GM04503 (cell line): Measurements from ENCODE around the gene DENND4A.
"Not testable (repeated sequence)": the region's sequence is repeated elsewhere in the genome, so short reads cannot be mapped to it uniquely, and the experiment has no call there.

ENCODE experiments used
- DNase-seq: peaks from one replicate; pipeline ENCODE4 v3.0.0-alpha.2; 2012; ENCODE audit warnings: low read depth

DENND4A gene

DNA sequence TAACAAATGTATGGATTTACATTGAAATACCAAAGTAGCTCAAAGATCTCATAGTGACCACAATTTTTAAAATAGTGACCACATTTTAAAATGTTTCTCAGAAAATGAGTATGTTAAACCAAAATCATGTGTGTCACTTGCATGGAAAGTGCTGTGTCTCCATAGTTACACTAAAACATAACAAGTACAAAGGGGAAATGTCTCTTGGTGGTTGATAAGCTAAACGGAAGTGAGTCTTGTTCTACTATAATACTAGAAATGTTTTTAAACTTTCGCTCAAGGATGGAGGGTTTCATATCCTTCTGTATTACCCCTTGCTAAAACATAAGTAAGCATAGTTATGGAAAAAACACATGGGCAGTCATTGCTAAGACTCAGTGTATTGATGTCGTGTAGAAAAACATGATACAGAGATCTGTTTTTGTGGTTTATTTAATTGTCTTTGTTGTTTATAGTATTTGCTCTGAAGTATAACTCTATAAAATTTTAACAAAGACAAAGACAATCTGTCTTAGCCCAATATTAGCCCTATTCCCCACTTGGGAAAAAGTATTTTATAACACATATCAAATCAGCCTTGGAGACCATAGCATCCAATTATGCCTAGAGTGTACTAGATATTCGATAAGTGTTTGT, 27.0 kb upstream of the DENND4A start:
- DNase-seq, result no peak

GRCh38 chr15:65816441-65816840, 24.3 kb upstream of the DENND4A start:
- no peak for DNase-seq

DNA sequence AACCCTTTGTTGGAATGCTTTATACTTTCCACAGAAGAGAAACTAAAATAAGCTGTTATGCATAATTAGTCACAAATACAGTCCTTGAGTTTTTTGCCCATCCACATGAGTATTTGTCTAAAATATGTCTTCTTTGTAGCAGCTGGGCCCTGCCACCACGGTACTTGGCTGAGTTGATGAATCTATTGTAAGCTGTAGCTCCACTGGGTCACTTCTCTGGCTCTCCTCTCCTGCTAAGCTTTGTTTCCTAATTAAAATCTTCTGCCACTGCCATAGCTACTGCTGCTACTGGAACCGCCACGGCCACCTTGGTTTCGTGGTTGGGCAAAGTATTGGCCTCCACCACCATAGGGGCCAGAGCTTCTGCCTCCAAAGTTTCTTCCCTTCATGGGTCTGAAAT, 23.9 kb upstream of the DENND4A start:
- not testable (repeated sequence) for DNase-seq

DNA sequence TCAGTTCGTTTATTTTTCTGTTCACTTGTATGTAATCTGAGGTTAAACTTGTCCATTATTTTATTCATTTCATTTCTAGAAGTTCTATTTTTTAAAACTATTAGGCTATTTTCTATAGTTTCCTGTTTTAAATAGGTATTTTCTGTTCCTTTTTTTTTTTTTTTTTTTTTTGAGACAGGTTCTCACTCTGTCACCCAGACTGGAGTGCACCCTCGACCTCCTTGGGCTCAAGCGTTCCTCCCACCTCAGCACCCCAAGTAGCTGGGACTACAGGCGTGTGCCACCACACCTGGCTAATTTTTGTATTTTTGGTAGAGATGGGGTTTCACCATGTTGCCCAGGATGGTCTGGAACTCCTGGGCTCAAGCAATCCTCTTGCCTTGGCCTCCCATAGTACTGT, 22.2 kb upstream of the DENND4A start:
- DNase-seq, result not testable (repeated sequence)

- DNase-seq, result no peak
Measured at GRCh38 chr15:65812916-65813315, 20.8 kb upstream of the DENND4A start.

- no peak for DNase-seq
Measured at GRCh38 chr15:65812467-65812866, 20.4 kb upstream of the DENND4A start.

DNA sequence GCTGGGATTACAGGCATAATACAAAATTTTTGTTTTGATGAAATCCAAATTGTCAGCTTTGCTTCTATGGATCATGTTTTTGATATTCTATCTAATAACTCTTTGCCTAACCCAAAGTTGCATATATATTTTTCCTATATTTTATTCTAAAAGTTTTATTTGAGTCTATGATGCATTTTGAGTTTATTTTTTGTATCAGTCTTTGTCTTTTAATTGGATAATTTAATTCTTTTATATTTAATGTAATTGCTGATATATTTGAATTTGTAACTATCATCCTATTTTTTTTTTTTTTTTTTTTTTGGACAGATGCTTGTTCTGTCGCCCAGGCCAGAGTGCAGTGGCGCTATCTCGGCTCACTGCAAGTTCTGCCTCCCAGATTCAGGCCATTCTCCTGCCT, 19.7 kb upstream of the DENND4A start:
- DNase-seq, result no peak

DNA sequence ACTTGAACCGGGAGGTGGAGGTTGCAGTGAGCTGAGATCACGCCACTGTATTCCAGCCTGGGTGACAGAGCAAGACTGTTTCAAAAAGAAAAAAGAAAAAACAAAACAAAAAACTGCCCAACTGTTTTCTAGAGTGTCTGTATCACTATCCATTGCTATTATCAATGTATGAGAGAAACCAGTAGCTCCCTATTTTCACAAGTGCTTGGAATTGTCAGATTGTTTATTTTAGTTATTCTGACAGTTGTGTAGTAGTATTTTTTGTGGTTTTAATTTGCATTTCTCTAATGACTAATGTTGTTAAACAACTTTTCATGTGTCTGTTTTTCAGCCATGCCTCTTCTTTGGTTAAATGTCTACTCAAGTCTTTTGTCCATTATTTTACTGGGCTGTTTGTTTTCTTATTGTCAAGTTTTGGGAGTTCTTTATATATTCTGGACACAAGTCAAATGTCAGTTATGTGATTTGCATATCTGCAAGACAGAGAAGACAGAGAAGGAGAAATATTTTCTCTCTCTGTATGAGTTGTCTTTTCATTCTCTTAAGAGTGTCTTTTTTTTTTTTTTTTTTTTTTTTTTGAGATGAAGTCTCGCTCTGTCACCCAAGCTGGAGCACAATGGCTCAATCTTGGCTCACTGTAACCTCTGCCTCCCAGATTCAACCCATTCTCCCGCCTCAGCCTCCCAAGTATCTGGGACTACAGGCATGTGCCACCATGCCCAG, 19.1 kb upstream of the DENND4A start:
- DNase-seq, result not testable (repeated sequence)

GRCh38 chr15:65806397-65806796, 14.3 kb upstream of the DENND4A start:
- DNase-seq, result no peak

GRCh38 chr15:65805019-65805745, 13.1 kb upstream of the DENND4A start:
- no peak for DNase-seq

- no peak for DNase-seq
Measured at GRCh38 chr15:65804252-65804931, 12.3 kb upstream of the DENND4A start.

GRCh38 chr15:65801229-65801805, 9.2 kb upstream of the DENND4A start:
- no peak for DNase-seq

DNA sequence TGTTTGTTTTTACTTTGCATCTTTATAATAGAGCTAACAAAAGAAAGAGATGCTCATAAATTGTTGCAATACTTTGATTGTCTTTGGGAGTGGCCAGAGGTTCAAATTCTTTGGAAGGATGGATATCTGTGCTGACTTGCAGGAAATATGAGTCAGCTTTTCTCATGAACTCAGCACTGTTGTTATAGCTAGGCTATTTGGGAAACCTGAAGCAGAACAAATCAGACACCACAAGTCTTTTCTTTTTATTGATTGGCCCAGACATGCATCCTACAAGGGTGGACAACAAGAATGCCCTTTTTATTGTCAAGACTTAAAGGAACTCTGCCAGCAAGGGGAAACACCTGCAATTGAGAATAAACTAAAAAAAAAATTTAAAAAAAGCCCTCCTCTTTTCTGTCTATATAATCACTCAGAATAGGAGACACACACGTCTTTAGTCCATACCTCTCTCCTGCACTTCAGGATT, 4.6 kb upstream of the DENND4A start:
- DNase-seq, result no peak

DNA sequence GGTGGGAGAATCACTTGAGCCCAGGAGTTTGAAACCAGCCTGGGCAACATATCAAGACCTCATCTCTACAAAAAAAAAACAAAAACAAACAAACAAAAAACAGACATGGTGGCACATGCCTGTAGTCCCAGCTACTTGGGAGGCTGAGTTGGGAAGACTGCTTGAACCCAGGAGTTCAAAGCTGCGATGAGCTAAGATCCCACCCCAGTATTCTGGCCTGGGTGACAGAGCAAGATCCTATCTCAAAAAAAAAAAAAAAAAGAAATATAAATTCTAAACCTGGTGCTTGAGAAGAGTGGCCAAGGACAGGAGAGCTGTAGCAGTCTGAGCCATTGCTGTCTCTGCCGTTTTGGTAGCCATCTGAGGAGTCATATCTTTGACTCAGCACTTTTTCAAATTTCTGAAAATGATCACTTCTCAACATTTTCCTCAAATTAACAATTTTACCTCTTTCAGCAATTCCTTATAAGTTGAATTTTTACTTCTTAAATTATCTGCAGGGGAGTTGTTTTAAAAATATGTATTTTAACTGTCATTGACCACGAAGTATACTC, 3.6 kb upstream of the DENND4A start:
- no peak for DNase-seq

GRCh38 chr15:65793818-65794104, 1.7 kb upstream of the DENND4A start:
- no peak for DNase-seq

GRCh38 chr15:65792988-65793817, 1.1 kb upstream of the DENND4A start:
- DNase-seq, result no peak

DNA sequence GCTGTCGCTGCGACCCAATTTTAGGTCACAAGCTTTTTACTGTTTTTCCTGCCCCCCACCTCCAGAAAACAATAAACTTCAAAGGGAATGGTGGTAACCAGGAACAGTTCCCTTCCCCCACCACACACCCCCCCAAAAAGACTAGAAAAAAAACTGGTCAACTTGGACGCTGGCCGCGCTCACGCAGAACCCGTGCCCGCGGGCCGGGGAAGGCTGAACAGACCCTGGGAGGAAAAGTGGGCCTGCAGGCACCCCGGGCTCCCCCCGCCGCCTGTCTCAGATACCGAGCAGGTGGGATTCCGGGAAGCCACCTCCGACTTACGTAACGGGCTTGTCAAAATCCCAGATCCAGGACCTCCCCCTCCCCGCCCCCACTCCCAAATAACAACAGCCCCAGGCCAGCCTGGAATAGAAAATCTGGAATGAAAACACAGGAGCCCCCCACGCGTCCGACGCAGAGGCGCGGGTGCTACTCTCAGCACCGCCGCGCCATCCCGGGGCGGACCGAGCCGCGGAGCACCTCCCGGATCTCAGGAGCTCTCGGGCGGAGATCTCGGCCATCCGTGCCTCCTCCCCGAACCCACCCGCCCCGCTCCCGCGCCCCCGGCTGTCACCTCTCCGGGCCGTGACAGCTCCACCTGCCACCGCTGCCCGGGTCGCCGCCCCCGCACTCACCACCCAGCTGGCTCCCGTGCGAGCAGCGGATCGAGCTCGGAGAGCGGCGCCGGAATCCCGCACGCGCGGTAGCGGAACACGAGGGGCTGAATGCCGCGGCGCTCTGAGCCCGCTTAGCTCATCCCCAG, 557 bp downstream of the DENND4A start:
- no peak for DNase-seq

GRCh38 chr15:65790694-65791334, 1.3 kb downstream of the DENND4A start:
- DNase-seq, result no peak

DNA sequence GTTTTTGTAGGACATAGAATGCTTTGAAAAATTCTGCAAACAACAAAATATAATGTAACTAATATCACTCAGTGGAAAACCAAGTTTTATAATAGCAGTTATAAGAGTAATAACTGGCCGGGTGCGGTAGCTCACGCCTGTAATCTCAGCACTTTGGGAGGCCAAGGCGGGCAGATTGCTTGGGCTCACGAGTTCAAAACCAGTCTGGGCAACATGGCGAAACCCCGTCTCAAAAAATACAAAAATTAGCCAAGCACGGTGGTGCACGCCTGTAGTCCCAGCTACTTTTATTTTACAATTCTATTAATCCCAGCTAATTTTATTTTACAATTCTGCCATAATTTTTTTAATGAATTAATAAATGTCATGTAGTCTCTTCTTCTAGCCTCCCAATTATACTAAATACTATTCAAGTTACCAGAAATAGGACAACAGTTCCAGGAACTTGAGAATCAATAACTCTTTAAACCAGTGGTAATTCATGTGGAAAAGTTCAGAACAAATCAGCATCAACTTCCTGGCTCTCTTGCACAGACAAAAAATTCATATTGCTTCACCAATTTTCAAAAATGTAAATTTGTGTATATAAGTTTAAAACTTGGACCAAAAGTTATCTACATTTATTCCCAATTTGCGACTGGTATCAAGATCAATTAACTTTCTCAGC, 2.2 kb downstream of the DENND4A start:
- no peak for DNase-seq
